MCF 10A (cell line): ENCODE data around the gene CNTNAP2. TPM values are rescaled to one million over a fixed set of nuclear protein-coding genes. Genes with fewer than 3 reads are reported as not detected.
A peak's percentile ranks its signal among the peaks of the same experiment; 100 is the strongest.
"Not testable (repeated sequence)": the region's sequence is repeated elsewhere in the genome, so short reads cannot be mapped to it uniquely, and the experiment has no call there.

ENCODE experiments used
- BruUV-seq: library from RNA; stranded (reverse); fragments of 400-500 nt; replicated peaks from 2 replicates; lab custom pipeline; 2021; lab: Mats Ljungman, UMichigan
- CTCF ChIA-PET: fragments of 300-600 bp; sonication (Branson Sonifier 250); formaldehyde crosslinking; extraction: SDS; loops from one replicate; lab custom pipeline; 2021; ENCODE audit warnings: antibody characterized with exemption, inconsistent platforms; lab: Yijun Ruan, JAX
- POLR2A ChIA-PET: fragments of 300-600, 350-650 bp; sonication (Branson Sonifier 250); formaldehyde crosslinking; extraction: SDS; loops from one replicate; lab custom pipeline; 2020; ENCODE audit warnings: antibody characterized with exemption, inconsistent platforms; lab: Yijun Ruan, JAX
- DNase-seq: peaks from one replicate; pipeline ENCODE4 v3.0.0-alpha.2; 2018; ENCODE audit not compliant: unreplicated experiment
- H3K27ac Mint-ChIP-seq: one replicate; pipeline ENCODE4 v1.8.0; 2022; ENCODE audit warnings: mild to moderate bottlenecking, low read depth, mixed read lengths; ENCODE audit not compliant: unreplicated experiment
- H3K27me3 Mint-ChIP-seq: one replicate; pipeline ENCODE4 v1.8.0; 2022; ENCODE audit warnings: mixed read lengths; ENCODE audit not compliant: insufficient read depth, unreplicated experiment
- H3K36me3 Mint-ChIP-seq: one replicate; pipeline ENCODE4 v1.8.0; 2022; ENCODE audit warnings: mild to moderate bottlenecking, moderate library complexity, mixed read lengths; ENCODE audit not compliant: insufficient read depth, unreplicated experiment
- H3K4me1 Mint-ChIP-seq: one replicate; pipeline ENCODE4 v1.8.0; 2022; ENCODE audit warnings: mixed read lengths; ENCODE audit not compliant: insufficient read depth, unreplicated experiment
- H3K4me3 Mint-ChIP-seq: one replicate; pipeline ENCODE4 v1.8.0; 2022; ENCODE audit warnings: mild to moderate bottlenecking, moderate library complexity, mixed read lengths; ENCODE audit not compliant: unreplicated experiment
- H3K9me3 Mint-ChIP-seq: one replicate; pipeline ENCODE4 v1.8.0; 2022; ENCODE audit warnings: mixed read lengths; ENCODE audit not compliant: unreplicated experiment
- intact Hi-C: fragments of 100-400 bp; cut with micrococcal nuclease; formaldehyde crosslinking; loops from 2 replicates; pipeline ENCODE4 v1.14.1; 2022
- total RNA-seq: library from RNA; stranded (reverse); gene quantifications from 2 replicates; pipeline ENCODE4 v1.2.3, GENCODE V29; 2022
- TF ChIP-seq, protein P1 (sequence below): fragments of 200-600 bp; IDR thresholded peaks from one replicate; pipeline ENCODE4 v1.8.0; 2022; ENCODE audit warnings: antibody characterized with exemption, mild to moderate bottlenecking; ENCODE audit not compliant: unreplicated experiment

Gene CNTNAP2
- total RNA-seq, 1 experiment from 2014 or later, result 1.1 TPM

DNA sequence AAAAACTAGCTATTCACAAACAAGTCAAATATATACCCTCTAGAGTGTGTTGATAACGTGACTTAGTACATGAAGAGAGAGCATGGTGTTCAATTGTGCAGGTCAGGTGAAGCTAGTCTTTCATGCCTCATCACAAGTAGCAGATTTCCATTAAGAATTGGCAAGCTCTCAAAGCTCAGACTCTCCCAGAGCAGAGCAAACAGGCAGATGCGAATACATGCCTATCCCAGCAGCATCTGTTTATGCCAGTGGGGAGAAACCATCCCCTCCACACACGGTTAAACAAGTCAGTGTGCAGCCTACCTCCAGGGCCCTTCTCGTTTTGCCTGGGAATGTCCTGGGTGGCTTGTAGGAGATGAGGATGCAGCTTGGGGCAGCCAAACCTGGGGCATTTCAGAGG lies 1941.5 kb downstream of the CNTNAP2 start:
- TF ChIP-seq, protein P1, sequence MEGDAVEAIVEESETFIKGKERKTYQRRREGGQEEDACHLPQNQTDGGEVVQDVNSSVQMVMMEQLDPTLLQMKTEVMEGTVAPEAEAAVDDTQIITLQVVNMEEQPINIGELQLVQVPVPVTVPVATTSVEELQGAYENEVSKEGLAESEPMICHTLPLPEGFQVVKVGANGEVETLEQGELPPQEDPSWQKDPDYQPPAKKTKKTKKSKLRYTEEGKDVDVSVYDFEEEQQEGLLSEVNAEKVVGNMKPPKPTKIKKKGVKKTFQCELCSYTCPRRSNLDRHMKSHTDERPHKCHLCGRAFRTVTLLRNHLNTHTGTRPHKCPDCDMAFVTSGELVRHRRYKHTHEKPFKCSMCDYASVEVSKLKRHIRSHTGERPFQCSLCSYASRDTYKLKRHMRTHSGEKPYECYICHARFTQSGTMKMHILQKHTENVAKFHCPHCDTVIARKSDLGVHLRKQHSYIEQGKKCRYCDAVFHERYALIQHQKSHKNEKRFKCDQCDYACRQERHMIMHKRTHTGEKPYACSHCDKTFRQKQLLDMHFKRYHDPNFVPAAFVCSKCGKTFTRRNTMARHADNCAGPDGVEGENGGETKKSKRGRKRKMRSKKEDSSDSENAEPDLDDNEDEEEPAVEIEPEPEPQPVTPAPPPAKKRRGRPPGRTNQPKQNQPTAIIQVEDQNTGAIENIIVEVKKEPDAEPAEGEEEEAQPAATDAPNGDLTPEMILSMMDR, result no peak
- no peak for DNase-seq
- H3K4me3 Mint-ChIP-seq, result no peak overlapping the region
- CTCF ChIA-PET, result no interaction called here
- no peaks in the 10 kb centered on the region for H3K9me3 Mint-ChIP-seq
- H3K4me1 Mint-ChIP-seq, result no peaks in the 10 kb centered on the region
- intact Hi-C loops, result no loop called here
- H3K27me3 Mint-ChIP-seq, result peaks cover 31% of the 10 kb centered on the region
- BruUV-seq, result no TSS peak
- POLR2A ChIA-PET, result no interaction called here
- no peaks in the 10 kb centered on the region for H3K36me3 Mint-ChIP-seq
- no peak overlapping the region for H3K27ac Mint-ChIP-seq

DNA sequence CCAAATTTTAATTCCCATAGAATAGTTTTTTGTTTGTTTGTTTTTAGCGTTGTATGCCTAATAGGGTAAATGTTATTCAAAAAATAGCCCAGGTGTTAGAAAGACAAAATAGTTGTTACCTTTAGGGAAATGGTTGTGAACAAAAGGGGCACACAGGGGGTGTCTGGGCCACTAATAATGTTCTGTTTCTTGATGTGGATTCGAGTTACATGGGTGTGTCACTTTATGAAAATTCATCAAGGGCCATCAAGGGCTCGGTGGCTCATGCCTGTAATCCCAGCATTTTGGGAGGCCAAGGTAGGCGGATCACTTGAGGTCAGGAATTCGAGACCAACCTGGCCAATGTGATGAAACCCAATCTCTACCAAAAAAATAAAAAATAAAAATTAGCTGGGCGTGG lies 1942.2 kb downstream of the CNTNAP2 start:
- no TSS peak for BruUV-seq
- ChIA-PET CTCF (interaction anchor here (0.7 kb wide), 1 partner anchor 719 kb away, joined by 4 read pairs; no protein-coding TSS in a partner anchor), POLR2A (no interaction called here)
- Mint-ChIP-seq H3K9me3 (no peaks in the 10 kb centered on the region), H3K4me3 (no peak overlapping the region), H3K4me1 (no peaks in the 10 kb centered on the region), H3K27ac (no peak overlapping the region), H3K36me3 (no peaks in the 10 kb centered on the region), H3K27me3 (peaks cover 38% of the 10 kb centered on the region)
- intact Hi-C loops, result no loop called here
- TF ChIP-seq, protein P1, result no peak
- no peak for DNase-seq

DNA sequence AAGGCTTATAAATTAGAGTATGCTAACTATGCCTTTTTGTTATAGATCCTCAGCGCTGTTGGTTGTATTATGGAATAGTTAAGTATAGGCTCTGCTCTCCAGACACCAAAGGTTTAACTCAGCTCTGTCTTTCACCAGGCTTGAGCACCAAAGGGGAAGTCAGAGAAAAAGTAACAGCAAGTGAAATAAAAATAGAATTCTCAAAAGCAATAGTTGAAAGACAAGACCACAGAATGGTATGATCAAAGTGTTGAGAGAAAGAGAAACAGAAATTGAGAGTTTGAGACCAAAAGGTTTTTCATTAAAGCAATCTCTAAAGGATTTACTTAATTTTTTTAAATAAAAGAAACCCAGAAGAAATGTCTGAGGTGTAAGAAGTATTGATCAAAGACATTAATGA lies 1944.1 kb downstream of the CNTNAP2 start:
- H3K27ac Mint-ChIP-seq, result no peak overlapping the region
- ChIA-PET POLR2A (interaction anchor here (1.1 kb wide), 1 partner anchor 12 kb away, joined by 3 read pairs; no protein-coding TSS in a partner anchor), CTCF (no interaction called here)
- H3K4me1 Mint-ChIP-seq, result no peaks in the 10 kb centered on the region
- intact Hi-C loops, result no loop called here
- TF ChIP-seq, protein P1, result no peak
- no peak for DNase-seq
- no peaks in the 10 kb centered on the region for H3K36me3 Mint-ChIP-seq
- no peaks in the 10 kb centered on the region for H3K9me3 Mint-ChIP-seq
- no peak overlapping the region for H3K4me3 Mint-ChIP-seq
- no TSS peak for BruUV-seq
- peaks cover 57% of the 10 kb centered on the region for H3K27me3 Mint-ChIP-seq

DNA sequence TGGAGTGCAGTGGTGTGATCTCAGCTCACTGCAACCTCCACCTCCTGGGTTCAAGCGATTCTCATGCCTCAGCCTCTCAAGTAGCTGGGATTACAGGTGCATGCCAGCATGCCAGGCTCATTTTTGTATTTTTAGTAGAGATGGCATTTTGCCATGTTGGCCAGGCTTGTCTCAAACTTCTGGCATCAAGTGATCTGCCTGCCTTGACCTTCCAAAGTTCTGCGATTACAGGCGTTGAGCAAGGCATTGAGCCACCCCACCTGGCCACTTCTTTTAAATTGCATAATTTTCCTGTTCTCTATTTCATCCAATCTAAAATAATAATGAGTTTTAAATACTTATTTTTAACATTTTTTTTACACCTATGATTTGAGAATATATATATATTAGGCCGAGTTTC lies 1961.5 kb downstream of the CNTNAP2 start:
- DNase-seq, result peak; percentile 2
- H3K27ac Mint-ChIP-seq, H3K9me3 Mint-ChIP-seq, CTCF ChIA-PET, POLR2A ChIA-PET, intact Hi-C loops, H3K4me1 Mint-ChIP-seq, H3K36me3 Mint-ChIP-seq, H3K4me3 Mint-ChIP-seq, BruUV-seq: not testable (repeated sequence)
- H3K27me3 Mint-ChIP-seq, result peaks cover 47% of the 10 kb centered on the region
